Measurements from ENCODE around the gene GC. TPM values are rescaled to one million over a fixed set of nuclear protein-coding genes. Genes with fewer than 3 reads are reported as not detected.

The GC gene
- total and polyA plus RNA-seq, 9 of the 15 experiments (the other 6 are each of a cell fraction or from before 2014, with no cell fraction given) = 0.44 TPM; not detected in 8

DNA sequence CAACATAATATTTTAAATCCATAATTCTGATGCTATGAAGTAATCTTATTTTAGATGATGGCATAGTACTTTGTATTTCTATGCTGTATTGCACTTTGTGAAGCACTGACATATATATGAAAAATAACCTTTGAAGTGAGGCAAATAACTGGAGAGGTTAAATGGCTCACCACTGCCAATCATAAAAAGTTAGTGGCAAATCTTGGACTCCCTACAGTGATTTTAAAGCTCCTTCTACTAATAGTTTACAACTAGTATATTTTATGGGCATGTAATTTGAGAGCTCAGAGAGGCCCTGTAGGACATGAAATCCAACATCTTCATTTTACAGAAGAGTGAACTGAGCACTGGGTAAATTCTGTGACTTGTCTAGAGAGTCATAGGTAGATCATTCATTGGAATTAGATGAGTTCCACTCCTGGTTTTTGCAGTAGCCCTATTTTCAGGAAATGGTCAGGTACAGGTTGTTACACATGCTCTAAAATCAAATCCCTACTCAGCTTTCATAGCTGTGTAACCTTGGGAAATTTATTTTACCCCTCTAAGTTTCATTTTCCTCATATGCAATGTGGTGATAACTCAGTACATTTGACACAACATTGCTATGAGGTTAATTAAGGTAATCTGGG lies 804 bp upstream of the GC start (continued):
- TF ChIP-seq, protein P1, sequence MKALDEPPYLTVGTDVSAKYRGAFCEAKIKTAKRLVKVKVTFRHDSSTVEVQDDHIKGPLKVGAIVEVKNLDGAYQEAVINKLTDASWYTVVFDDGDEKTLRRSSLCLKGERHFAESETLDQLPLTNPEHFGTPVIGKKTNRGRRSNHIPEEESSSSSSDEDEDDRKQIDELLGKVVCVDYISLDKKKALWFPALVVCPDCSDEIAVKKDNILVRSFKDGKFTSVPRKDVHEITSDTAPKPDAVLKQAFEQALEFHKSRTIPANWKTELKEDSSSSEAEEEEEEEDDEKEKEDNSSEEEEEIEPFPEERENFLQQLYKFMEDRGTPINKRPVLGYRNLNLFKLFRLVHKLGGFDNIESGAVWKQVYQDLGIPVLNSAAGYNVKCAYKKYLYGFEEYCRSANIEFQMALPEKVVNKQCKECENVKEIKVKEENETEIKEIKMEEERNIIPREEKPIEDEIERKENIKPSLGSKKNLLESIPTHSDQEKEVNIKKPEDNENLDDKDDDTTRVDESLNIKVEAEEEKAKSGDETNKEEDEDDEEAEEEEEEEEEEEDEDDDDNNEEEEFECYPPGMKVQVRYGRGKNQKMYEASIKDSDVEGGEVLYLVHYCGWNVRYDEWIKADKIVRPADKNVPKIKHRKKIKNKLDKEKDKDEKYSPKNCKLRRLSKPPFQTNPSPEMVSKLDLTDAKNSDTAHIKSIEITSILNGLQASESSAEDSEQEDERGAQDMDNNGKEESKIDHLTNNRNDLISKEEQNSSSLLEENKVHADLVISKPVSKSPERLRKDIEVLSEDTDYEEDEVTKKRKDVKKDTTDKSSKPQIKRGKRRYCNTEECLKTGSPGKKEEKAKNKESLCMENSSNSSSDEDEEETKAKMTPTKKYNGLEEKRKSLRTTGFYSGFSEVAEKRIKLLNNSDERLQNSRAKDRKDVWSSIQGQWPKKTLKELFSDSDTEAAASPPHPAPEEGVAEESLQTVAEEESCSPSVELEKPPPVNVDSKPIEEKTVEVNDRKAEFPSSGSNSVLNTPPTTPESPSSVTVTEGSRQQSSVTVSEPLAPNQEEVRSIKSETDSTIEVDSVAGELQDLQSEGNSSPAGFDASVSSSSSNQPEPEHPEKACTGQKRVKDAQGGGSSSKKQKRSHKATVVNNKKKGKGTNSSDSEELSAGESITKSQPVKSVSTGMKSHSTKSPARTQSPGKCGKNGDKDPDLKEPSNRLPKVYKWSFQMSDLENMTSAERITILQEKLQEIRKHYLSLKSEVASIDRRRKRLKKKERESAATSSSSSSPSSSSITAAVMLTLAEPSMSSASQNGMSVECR (CRISPR knock-in tag; IDR thresholded peaks at IDR 0.05) = no peak

DNA sequence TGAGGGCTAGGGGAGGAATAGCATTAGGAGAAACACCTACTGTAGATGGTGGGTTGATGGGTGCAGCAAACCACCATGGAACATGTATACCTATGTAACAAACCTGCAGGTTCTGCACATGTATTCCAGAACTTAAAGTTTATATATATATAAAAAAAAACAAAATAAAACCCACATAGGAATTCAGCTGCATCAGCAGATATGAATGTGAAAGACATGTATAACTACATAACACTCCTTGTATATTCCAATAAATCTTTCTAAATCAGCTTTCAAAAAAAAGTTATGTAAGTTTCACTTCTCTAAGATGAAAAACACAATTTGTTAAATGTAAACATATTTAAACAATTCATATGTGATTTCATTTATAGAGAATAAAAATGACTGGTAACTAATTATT lies 6.0 kb downstream of the GC start:
- H3K9me1 ChIP-seq (ENCODE audit: control insufficient read depth, insufficient read depth, low read length) = no peaks in the 10 kb centered on the region
- ATAC-seq (no peak), DNase-seq (ENCODE audit: extremely low read depth in 1 of 4, low spot score in 3 of 4) (no peak), FAIRE-seq (no peak)
- H3K9ac ChIP-seq (ENCODE audit: insufficient read depth in 1 of 2, low read depth in 2 of 2, low read length in 2 of 2) = no peak overlapping the region
- no peaks in the 10 kb centered on the region for H3K4me1 ChIP-seq (replicated peaks in 1 of 2; ENCODE audit: control insufficient read depth in 2 of 2, insufficient read depth in 2 of 2, low read length in 2 of 2)
- H2AFZ ChIP-seq (ENCODE audit: low read depth, low read length) = no peak overlapping the region
- H3K36me3 ChIP-seq (ENCODE audit: control insufficient read depth, insufficient read depth, low read length) = no peaks in the 10 kb centered on the region
- H3K4me3 ChIP-seq = no peak overlapping the region
- intact Hi-C loops (cut with micrococcal nuclease) = no loop called here
- H4K20me1 ChIP-seq (replicated peaks; ENCODE audit: control insufficient read depth, insufficient read depth, low read length) = no peaks in the 10 kb centered on the region
- H3K27me3 ChIP-seq (ENCODE audit: control insufficient read depth in 2 of 2, insufficient read depth in 2 of 2, low read length in 2 of 2) = no peaks in the 10 kb centered on the region
- H3K79me2 ChIP-seq (ENCODE audit: control insufficient read depth, insufficient read depth, low read length) = no peaks in the 10 kb centered on the region
- no peaks in the 10 kb centered on the region for H3K9me3 ChIP-seq (replicated peaks; ENCODE audit: control insufficient read depth, insufficient read depth, low read depth, low read length)
- in situ Hi-C loops (cut with MboI) = no loop called here
- no TSS peak for BruUV-seq (replicated peaks)
- H3K27ac ChIP-seq (ENCODE audit: extremely low read depth, low read depth, low read length) = no peak overlapping the region
- CTCF ChIA-PET (ENCODE audit: low intra/inter-chr PET ratio) = no interaction called here
- POLR2A ChIA-PET = no interaction called here
- no peak overlapping the region for H3K4me2 ChIP-seq (ENCODE audit: insufficient read depth, low read length)
- no peak for TF ChIP-seq JUN (IDR thresholded peaks at IDR 0.05; ENCODE audit: borderline replicate concordance, low read depth, low read length)
- no peak for TF ChIP-seq JUN (CRISPR knock-in tag; IDR thresholded peaks at IDR 0.05; ENCODE audit: borderline replicate concordance)
- no peak for TF ChIP-seq SAP30 (IDR thresholded peaks at IDR 0.05; ENCODE audit: borderline replicate concordance, insufficient read depth, low read depth, low read length, poor library complexity, severe bottlenecking)
- TF ChIP-seq, protein P2, sequence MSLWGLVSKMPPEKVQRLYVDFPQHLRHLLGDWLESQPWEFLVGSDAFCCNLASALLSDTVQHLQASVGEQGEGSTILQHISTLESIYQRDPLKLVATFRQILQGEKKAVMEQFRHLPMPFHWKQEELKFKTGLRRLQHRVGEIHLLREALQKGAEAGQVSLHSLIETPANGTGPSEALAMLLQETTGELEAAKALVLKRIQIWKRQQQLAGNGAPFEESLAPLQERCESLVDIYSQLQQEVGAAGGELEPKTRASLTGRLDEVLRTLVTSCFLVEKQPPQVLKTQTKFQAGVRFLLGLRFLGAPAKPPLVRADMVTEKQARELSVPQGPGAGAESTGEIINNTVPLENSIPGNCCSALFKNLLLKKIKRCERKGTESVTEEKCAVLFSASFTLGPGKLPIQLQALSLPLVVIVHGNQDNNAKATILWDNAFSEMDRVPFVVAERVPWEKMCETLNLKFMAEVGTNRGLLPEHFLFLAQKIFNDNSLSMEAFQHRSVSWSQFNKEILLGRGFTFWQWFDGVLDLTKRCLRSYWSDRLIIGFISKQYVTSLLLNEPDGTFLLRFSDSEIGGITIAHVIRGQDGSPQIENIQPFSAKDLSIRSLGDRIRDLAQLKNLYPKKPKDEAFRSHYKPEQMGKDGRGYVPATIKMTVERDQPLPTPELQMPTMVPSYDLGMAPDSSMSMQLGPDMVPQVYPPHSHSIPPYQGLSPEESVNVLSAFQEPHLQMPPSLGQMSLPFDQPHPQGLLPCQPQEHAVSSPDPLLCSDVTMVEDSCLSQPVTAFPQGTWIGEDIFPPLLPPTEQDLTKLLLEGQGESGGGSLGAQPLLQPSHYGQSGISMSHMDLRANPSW (CRISPR knock-in tag; IDR thresholded peaks at IDR 0.05) = no peak
- no peak for TF ChIP-seq ZFP36 (IDR thresholded peaks at IDR 0.05; ENCODE audit: low read depth, low read length, partially characterized antibody)
- TF ChIP-seq ZNF316 (IDR thresholded peaks at IDR 0.05) = peak; percentile 66
- TF ChIP-seq POLR2B (IDR thresholded peaks at IDR 0.05; ENCODE audit: low read depth, partially characterized antibody) = no peak
- TF ChIP-seq MAFK (IDR thresholded peaks at IDR 0.05; ENCODE audit: low read length) = peak; percentile 4; the same call in 1 of the 2 replicates
- TF ChIP-seq SP2 (IDR thresholded peaks at IDR 0.05; ENCODE audit: extremely low read depth, low read depth, low read length, poor library complexity, severe bottlenecking) = no peak
- no peak for TF ChIP-seq TAF7 (tag; IDR thresholded peaks at IDR 0.05)
- TF ChIP-seq, protein P3, sequence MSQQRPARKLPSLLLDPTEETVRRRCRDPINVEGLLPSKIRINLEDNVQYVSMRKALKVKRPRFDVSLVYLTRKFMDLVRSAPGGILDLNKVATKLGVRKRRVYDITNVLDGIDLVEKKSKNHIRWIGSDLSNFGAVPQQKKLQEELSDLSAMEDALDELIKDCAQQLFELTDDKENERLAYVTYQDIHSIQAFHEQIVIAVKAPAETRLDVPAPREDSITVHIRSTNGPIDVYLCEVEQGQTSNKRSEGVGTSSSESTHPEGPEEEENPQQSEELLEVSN (IDR thresholded peaks at IDR 0.05; ENCODE audit: borderline replicate concordance in 1 of 2, extremely low read depth in 1 of 2, insufficient read depth in 1 of 2, insufficient read length in 1 of 2, low read depth in 1 of 2, low read length in 1 of 2, poor library complexity in 1 of 2, severe bottlenecking in 1 of 2) = no peak

All from K562 (cell line).